GM18517 (cell line): ENCODE data around the gene CYP2S1.
"Not testable (repeated sequence)": the region's sequence is repeated elsewhere in the genome, so short reads cannot be mapped to it uniquely, and the experiment has no call there.

Experiments
- ATAC-seq: cut with Tn5 transposase; IDR thresholded peaks from one replicate; pipeline ENCODE4 v1.9.1; 2021; ENCODE audit warnings: mild to moderate bottlenecking, moderate library complexity; ENCODE audit not compliant: unreplicated experiment

Gene CYP2S1

GRCh38 chr19:41192574-41193429 is at the start of gene CYP2S1:
CYP2S1 (plus strand) TSS chr19:41193219; CDS start chr19:41193265, 46 bp downstream.
- no peak for ATAC-seq

DNA sequence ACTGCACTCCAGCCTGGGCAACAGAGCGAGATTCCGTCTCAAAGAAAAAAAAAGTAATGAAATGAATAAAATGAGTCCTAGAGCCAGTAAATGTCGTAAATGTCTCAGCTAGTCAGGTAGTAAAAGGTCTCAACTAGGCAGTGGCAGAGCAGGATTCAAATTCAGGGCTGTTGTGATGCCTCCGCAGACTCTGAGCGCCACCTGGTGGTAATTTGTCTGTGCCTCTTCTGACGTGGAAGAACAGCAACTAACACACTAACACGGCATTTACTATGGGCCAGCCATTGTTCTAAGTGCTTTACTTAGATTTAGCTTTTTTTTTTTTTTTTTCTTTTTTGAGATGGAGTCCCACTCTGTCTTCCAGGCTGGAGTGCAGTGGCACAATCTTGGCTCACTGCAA is 48.6 kb upstream of the CYP2S1 start:
- no peak for ATAC-seq

- no peak for ATAC-seq
Measured at GRCh38 chr19:41149831-41150230, 43.2 kb upstream of the CYP2S1 start.

DNA sequence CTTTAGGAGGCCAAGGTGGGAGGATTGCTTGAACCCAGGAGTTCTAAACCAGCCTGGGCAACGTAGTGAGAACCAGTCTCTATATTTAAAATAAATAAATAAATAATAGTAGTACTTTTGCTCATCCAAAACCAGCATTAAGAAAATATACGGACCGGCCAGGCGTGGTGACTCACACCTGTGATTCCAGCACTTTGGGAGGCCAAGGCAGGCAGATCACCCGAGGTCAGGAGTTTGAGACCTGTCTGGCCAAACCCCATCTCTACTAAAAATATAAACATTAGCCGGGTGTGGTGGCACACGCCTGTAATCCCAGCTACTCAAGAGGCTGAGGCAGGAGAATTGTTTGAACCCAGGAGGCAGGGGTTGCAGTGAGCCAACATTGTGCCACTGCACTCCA is 42.0 kb upstream of the CYP2S1 start:
- not testable (repeated sequence) for ATAC-seq

DNA sequence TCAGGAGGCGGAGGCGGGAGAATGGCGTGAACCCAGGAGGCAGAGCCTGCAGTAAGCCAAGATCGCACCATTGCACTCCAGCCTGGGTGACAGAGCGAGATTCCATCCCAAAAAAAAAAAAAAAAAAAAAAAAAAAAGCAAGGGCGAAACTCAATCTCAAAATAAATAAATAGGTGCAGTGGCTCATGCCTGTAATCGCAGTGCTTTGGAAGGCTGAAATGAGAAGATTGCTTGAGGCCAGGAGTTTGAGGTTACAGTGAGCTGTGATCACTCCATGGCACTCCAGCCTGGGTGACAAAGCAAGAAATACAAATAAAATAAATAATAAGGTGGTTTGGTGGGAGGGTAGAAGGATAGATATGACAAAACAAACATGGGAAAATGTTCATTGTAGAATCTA is 39.0 kb upstream of the CYP2S1 start:
- ATAC-seq: no peak

- ATAC-seq: no peak
Measured at GRCh38 chr19:41156207-41156606, 36.8 kb upstream of the CYP2S1 start.

- ATAC-seq: no peak
Measured at GRCh38 chr19:41159881-41160280, 33.1 kb upstream of the CYP2S1 start.

DNA sequence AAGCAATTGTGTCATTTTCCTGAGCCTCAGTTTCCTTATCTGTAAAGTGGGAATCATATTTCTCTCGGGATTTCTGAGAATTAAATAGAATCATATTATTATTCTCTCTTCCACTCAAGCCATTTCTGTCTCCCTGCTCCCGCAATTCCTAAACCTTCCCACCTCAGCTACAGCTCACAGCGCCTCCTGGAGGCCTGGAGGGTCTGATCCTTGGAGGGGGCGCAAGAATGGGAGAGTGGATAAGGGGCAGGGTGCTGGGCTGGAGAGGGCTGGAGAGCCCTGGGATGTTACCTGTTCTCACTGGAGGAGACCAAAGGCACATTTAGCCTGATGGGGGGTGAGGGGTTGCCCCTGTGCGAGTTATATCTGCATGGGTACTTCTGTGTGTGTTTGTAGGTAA is 31.1 kb upstream of the CYP2S1 start:
- ATAC-seq: no peak

GRCh38 chr19:41166944-41167804 is 25.8 kb upstream of the CYP2S1 start:
- no peak for ATAC-seq

DNA sequence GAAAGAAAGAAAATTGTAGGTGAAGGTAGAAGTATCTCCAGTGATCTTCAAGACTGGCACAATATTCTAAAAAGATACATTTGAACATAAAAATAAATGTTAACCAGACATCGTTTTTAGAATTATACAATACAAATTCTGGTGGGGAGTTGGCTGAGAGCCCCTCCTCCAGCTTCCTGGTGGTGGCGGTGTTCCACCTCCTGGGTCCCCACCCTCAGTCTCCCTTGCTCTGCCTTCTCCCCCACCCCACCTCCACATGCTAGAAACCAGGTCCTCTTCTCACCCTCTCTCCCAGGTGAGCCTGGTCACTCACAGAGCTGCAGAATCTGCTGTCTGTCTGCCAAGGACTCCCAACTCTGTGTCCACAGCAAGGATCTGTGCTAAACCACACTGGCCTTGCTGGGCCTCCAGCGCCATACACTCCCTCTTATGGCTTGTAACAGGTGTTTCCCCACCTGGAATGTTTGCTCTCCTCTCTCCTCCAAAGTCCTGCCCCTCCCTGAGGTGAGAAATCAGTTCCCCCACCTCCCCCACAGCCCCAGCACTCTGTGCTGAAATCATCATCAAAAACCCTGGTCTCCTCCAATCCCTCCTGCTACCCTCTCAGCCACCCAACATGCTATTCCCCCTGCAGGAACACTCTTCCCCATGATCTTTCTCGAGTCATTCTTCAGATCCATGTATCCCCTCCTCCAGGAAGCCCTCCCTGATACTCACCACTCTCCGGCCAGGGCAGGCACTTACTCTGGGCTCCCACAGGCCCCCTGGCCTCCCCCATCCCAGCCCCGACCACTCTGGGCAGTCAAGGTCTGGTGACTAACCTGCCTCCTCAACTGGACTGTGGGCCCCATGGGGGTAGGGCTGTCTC is 20.5 kb upstream of the CYP2S1 start:
- no peak for ATAC-seq

DNA sequence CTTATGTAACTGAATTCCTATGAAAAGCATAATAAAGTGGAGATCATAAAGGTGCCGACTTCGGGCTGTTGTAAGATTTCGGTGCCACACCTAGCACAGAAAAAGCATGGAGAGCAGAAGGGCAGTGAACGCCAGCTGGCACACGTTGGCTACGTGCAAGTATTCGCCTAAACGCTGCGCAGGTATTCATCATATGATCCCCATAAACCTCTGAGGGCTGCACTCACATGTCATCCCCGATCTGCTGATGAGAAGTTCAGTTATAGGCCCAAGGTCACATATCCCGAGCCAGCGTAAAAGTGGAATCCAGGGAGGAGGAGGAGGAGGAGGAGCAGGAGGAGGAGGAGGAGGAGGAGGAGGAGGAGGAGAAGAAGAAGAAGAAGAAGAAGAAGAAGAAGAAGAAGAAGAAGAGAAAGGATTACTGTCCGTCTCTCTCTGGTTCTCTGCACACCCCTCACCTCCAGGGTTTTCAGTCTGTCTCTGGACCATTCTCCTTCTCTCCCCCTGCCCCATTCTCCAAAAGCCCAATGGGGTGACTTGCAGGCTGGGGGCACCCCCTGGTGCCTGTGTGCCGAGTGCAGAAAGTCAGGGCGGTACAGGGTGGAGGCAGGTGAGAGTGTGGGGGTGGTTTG is 18.6 kb upstream of the CYP2S1 start:
- ATAC-seq: no peak

DNA sequence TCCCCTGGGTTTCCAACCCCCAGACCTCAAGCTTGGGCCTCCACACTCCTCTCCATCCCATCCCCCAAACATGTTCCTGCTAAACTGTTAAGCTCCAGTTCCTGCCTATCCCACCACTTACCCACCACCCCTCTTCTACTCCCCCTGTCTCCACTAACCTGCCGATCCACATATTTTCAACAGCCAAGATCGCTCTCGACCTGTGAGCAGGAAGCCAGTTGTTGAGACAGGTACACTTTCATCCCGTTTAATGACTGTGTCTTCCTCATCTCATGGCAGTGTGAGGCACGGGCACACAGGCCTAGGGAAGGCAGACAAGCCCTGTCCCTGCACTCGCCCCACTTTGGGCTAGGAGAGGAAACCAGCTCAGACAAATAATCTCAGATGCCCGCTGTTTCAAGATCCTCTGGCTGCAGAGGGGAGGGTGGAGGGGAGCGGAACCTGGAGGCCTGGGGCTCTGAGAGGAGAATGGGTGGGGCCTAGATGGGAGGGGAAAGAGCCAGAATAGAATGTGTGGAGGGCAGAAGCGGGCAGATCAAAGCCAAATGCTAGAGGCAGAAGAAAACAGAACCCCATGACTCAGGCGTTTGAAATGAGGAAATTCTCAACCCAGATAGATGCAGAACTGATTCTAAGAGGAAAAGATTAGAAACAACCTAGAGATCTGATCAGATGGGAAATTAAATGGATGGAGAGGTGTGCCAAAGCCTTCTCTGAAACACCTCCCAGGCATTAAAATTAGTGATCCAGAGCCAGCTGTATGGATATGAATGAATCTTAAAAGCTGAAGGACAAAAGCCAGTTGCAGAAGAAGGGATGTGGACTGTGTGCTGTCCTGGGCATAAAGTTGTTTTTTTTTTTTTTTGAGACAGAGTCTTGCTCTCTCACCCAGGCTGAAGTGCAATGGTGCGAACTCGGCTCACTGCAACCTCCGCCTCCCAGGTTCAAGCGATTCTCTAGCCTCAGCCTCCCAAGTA is 16.9 kb upstream of the CYP2S1 start:
- no peak for ATAC-seq

DNA sequence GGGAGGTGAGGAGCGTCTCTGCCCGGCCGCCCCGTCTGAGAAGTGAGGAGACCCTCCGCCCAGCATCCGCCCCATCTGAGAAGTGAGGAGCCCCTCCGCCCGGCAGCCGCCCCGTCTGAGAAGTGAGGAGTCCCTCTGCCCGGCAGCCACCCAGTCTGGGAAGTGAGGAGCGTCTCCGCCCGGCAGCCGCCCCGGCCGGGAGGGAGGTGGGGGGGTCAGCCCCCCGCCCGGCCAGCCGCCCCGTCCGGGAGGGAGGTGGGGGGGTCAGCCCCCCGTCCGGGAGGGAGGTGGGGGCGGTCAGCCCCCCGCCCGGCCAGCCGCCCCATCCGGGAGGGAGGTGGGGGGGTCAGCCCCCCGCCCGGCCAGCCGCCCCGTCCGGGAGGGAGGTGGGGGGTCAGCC is 12.8 kb upstream of the CYP2S1 start:
- not testable (repeated sequence) for ATAC-seq

GRCh38 chr19:41186971-41187883 is 5.8 kb upstream of the CYP2S1 start:
- ATAC-seq: no peak

DNA sequence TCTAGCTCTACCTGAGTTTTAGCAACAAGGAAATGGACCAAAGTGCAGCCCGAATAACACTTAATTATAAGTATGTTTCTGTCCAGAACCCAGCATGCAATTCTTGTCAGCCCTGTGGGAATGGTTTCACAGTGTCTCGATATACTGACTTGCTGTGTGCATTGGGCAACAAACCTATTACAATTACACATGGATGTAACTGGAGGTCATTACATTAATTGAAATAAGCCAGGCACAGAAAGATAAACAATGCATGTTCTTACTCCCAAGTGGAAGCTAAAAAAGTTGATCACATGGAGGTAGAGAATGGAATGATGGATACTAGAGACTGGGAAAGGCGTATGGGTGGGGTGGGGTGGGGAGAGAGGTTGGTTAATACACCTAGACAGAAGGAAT is 5.1 kb upstream of the CYP2S1 start:
- no peak for ATAC-seq

DNA sequence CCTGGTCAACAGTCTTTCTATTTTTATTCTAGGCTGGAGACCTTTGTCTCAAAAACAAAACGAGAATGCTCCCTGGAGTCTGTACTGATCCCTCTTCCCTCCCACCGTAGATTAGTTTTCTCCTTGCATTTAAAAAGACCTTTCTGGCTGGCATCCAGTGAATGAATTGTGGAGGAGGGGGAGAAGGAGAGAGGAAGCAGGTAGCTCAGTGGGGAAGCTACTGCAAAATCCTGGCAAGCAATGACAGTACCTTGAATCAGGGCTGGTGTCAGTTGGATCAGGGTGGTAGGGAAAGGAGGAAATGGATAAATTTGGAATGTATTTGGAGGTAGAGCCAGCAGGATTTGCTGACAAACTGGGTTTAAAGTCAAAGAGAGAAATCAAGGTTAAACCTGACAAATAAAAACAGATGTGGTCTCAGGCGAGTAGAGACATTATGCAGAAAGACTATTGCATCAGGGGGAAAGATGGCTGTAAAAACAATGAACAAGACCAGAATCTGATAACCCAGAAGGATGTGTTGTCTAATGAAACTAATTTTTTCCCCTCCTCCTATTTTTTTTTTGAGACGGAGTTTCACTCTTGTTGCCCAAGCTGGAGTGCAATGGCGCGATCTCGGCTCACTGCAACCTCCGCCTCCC is 3.5 kb upstream of the CYP2S1 start:
- no peak for ATAC-seq

GRCh38 chr19:41193430-41194156 is 574 bp downstream of the CYP2S1 start:
- ATAC-seq: no peak
